ENCODE data around the gene OXCT2. TPM values are rescaled to one million over a fixed set of nuclear protein-coding genes. Genes with fewer than 3 reads are reported as not detected.

Gene OXCT2
- total and polyA plus RNA-seq, 9 of the 15 experiments (the other 6 are each of a cell fraction or from before 2014, with no cell fraction given) = 0.08 to 0.64 (median 0.22) TPM; not detected in 2

DNA sequence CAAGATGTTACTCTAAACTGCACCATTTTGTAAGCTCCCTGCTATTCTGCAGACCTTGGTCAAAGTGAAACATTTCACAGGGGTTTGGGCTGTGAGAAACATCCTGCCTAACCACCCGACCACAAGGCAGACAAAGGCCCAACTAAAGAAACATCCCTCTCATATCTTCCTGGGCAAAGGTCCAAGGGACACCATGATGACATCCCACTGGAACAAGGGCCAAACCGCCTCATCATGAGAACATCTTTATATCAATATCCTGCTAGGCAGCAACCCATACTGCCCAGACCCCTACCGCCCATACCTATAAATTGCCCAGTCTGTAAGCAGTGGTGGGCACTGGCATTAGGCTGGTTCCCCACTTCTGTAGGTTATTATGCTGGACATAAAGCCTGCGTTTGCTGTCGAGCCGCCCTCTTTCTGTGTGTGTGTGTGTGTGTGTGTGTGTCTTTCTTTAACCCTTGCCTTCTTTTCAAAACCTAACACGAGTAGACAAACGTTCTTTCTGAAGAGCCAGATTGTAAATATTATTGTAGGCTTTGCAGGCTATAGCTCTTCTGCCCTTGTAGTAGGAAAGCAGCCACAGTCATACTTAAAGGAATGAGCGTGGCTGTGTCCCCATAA, 33.5 kb downstream of the OXCT2 start:
- H3K4me3 ChIP-seq = no peak overlapping the region
- DNase-seq (ENCODE audit: extremely low read depth in 1 of 4, low spot score in 3 of 4) = no peak
- ChIA-PET CTCF (ENCODE audit: low intra/inter-chr PET ratio) (interaction anchor here (0.6 kb wide), 1 partner anchor 161 kb away, joined by 6 read pairs; no protein-coding TSS in a partner anchor), POLR2A (interaction anchor here (0.6 to 1.2 kb wide), 5 partner anchors 9 to 159 kb away, joined by 3 to 5 read pairs (median 3); no protein-coding TSS in a partner anchor)
- H3K79me2 ChIP-seq (ENCODE audit: control insufficient read depth, insufficient read depth, low read length) = peaks cover 23% of the 10 kb centered on the region
- in situ Hi-C loops (cut with MboI) = no loop called here
- H3K9ac ChIP-seq (ENCODE audit: insufficient read depth in 1 of 2, low read depth in 2 of 2, low read length in 2 of 2) = no peak overlapping the region
- ATAC-seq = no peak
- no TSS peak for BruUV-seq (replicated peaks)
- H3K27ac ChIP-seq (ENCODE audit: extremely low read depth, low read depth, low read length) = no peak overlapping the region
- peaks cover 14 to 15% of the 10 kb centered on the region in 2 experiments; a peak in 4 of 5 replicates for H3K4me1 ChIP-seq (replicated peaks in 1 of 2; ENCODE audit: control insufficient read depth in 2 of 2, insufficient read depth in 2 of 2, low read length in 2 of 2)
- no peak for FAIRE-seq
- intact Hi-C loops (cut with micrococcal nuclease) = no loop called here
- H2AFZ ChIP-seq (ENCODE audit: low read depth, low read length) = peak overlapping the region; percentile 60
- H3K9me3 ChIP-seq (replicated peaks; ENCODE audit: control insufficient read depth, insufficient read depth, low read depth, low read length) = no peaks in the 10 kb centered on the region
- no peaks in the 10 kb centered on the region for H4K20me1 ChIP-seq (replicated peaks; ENCODE audit: control insufficient read depth, insufficient read depth, low read length)
- TF ChIP-seq, protein P1, sequence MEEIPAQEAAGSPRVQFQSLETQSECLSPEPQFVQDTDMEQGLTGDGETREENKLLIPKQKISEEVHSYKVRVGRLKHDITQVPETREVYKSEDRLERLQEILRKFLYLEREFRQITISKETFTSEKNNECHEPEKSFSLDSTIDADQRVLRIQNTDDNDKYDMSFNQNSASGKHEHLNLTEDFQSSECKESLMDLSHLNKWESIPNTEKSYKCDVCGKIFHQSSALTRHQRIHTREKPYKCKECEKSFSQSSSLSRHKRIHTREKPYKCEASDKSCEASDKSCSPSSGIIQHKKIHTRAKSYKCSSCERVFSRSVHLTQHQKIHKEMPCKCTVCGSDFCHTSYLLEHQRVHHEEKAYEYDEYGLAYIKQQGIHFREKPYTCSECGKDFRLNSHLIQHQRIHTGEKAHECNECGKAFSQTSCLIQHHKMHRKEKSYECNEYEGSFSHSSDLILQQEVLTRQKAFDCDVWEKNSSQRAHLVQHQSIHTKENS (CRISPR knock-in tag; IDR thresholded peaks at IDR 0.05) = no peak
- TF ChIP-seq KLF6 (CRISPR knock-in tag; IDR thresholded peaks at IDR 0.05; ENCODE audit: borderline replicate concordance) = no peak
- no peak for TF ChIP-seq PML (IDR thresholded peaks at IDR 0.05; ENCODE audit: low read length)
- H3K27me3 ChIP-seq (ENCODE audit: control insufficient read depth in 2 of 2, insufficient read depth in 2 of 2, low read length in 2 of 2) = peaks cover 15 to 26% of the 10 kb centered on the region in 2 experiments
- peaks cover 31% of the 10 kb centered on the region for H3K36me3 ChIP-seq (ENCODE audit: control insufficient read depth, insufficient read depth, low read length)
- no peaks in the 10 kb centered on the region for H3K9me1 ChIP-seq (ENCODE audit: control insufficient read depth, insufficient read depth, low read length)
- no peak overlapping the region for H3K4me2 ChIP-seq (ENCODE audit: insufficient read depth, low read length)
- WGBS (ENCODE audit: insufficient coverage, low coverage, missing lambda C conversion rate) = 90% methylated on average over 9 of the region's 9 CpGs

DNA sequence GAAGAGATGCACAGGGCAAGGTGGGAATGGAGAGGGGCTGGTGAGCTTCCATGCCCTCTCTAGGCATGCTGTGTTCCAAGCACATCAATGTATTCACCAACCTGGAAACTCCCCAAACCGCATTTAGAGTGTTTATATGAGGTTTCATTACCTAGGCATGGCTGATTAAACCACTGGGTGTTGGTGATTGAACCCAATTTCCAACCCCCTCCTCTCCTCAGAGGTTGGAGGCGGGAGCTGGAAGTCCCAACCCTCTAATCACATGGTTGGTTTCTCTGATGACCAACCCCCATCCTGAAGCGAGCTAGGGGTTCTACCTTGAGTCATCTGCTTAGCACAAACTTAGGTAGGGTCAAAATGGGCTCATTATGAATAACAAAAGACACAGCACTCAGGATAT, 35.4 kb downstream of the OXCT2 start:
- Histone ChIP-seq H3K79me2 (ENCODE audit: control insufficient read depth, insufficient read depth, low read length) (peaks cover 21% of the 10 kb centered on the region), H3K9ac (ENCODE audit: insufficient read depth in 1 of 2, low read depth in 2 of 2, low read length in 2 of 2) (no peak overlapping the region), H2AFZ (ENCODE audit: low read depth, low read length) (peak overlapping the region; percentile 7; the same call in 1 of the 2 replicates), H3K27ac (ENCODE audit: extremely low read depth, low read depth, low read length) (no peak overlapping the region), H3K9me3 (replicated peaks; ENCODE audit: control insufficient read depth, insufficient read depth, low read depth, low read length) (no peaks in the 10 kb centered on the region), H4K20me1 (replicated peaks; ENCODE audit: control insufficient read depth, insufficient read depth, low read length) (no peaks in the 10 kb centered on the region), H3K4me1 (replicated peaks in 1 of 2; ENCODE audit: control insufficient read depth in 2 of 2, insufficient read depth in 2 of 2, low read length in 2 of 2) (peaks cover 14 to 15% of the 10 kb centered on the region in 2 experiments; a peak in 4 of 5 replicates), H3K4me2 (ENCODE audit: insufficient read depth, low read length) (no peak overlapping the region), H3K27me3 (ENCODE audit: control insufficient read depth in 2 of 2, insufficient read depth in 2 of 2, low read length in 2 of 2) (peaks cover 16 to 29% of the 10 kb centered on the region in 2 experiments), H3K36me3 (ENCODE audit: control insufficient read depth, insufficient read depth, low read length) (peaks cover 12% of the 10 kb centered on the region), H3K9me1 (ENCODE audit: control insufficient read depth, insufficient read depth, low read length) (no peaks in the 10 kb centered on the region), H3K4me3 (no peak overlapping the region)
- DNase-seq (ENCODE audit: extremely low read depth in 1 of 4, low spot score in 3 of 4) (no peak), FAIRE-seq (no peak), ATAC-seq (no peak)
- 9% methylated on average over 3 of the region's 3 CpGs for WGBS (ENCODE audit: insufficient coverage, low coverage, missing lambda C conversion rate)
- BruUV-seq (replicated peaks) = no TSS peak
- no peak for TF ChIP-seq LEF1 (IDR thresholded peaks at IDR 0.05)
- ChIA-PET CTCF (ENCODE audit: low intra/inter-chr PET ratio) (no interaction called here), POLR2A (interaction anchor here (1.3 kb wide), 1 partner anchor 24 kb away, joined by 4 read pairs; no protein-coding TSS in a partner anchor)
- intact Hi-C loops (cut with micrococcal nuclease) (no loop called here), in situ Hi-C loops (cut with MboI) (no loop called here)

All from K562 (cell line).